Activated T-cell treated with anti-CD3 and anti-CD28 coated beads, Interleukin-2, amount 50 U/mL, for 1 hour (primary cell): ENCODE results near the gene TSHZ1.

ENCODE experiments used
- DNase-seq: peaks from one replicate; pipeline ENCODE4 v3.0.0-alpha.2; 2020

The TSHZ1 gene

GRCh38 chr18:75223687-75224347 is 13.2 kb downstream of the TSHZ1 start:
- no peak for DNase-seq

DNA sequence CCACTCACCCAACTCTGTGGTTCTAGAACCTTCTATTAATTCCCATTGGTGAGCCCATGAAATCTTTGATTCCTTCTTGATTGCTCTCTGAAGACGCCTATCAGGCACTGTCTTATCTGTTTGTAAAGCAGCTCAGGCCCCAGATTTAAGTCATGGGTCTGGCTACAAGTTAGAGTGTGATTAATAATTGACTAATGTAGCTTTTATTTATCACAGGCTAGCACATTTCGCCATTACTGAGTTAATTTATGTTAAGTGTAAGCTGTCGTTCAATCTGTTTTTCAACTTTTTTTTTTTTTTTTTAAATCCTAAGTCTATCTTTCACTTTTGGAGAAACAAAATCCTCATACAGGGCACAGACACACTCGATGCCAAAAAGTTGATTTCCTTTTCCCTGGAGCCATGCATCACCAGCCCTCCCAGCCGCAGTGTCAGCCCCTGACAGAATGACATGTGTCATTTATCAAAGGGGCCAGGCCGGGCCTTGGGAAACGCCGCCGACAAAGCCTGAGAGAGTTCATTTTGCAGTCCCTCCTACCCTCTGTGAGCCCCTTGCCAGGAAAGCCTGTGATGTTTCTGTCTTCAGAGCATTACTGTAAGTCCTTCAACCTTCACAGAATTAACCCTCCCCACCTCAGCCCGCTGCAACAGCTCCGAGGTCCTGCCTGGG is 15.8 kb downstream of the TSHZ1 start:
- DNase-seq, result no peak

DNA sequence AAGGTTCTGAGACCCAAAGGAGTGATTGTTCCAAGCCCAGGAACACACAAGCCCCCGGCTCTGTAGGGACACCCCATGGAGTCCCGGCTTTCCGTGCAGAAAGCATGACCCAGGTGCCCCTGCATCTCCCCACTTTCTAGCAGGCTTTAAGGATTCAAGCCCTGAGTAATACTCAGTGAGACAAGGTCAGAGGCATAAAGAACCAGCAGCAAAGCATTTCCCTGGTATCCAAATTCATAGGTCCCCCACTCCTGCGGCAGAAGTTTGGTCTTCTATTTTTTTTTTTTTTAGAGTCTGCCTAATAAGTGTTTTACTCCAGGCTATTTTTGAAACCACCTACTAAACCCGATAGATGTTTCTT is 16.3 kb downstream of the TSHZ1 start:
- no peak for DNase-seq

DNA sequence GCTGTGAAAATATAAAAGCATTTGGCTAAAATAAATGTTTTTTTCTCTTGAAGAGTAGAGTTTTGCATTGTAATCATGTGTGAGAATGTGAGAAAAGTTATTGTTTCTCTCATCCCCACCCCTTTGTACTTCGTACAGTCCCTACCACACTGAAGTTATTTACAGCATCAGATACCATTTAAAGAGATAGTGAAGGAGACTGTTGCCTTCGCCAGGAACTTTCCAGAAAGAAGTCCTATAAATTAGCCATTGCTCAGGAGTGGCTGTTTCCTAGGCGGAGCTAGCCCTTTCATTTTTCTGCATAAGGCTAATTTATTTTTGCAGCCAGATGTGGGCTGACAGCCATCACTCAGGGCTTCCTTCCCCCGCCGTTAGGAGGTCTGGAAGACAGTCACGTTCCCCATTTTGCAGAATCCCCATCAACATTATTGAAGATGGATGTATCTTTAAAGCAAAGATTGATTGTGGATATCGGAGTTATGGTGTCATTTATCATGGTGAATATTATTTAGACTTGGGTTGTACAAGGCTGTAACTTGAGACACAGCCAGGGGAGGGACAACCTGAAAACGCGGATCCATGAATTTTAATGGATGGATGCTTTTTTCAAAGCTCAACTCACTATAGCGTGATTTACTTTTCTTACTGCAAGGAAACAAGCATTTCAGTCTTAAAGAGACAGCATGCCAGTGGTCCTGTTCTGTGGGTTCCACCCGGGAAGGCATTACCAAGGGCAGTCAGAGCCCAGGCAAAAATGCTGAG is 17.1 kb downstream of the TSHZ1 start:
- no peak for DNase-seq

DNA sequence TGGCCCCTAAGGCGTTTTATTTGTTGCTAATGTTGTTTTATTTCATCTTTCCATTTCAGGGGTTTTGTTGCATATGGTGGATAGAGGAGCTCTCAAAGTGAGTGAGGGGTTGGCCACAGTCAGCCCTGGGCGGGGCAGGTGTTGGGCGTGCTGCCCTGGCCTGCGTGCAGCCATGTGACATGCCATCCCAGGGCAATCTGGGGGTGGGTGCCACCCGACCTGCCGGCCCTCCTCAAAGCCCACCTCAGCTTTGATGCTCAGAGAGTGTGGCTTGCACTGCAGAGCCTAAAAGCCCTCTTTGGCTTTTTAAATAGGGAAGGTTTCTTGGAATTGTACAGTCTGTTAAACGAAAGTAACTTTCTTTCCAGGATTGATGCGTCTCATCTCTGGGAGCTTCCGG is 18.4 kb downstream of the TSHZ1 start:
- no peak for DNase-seq

DNA sequence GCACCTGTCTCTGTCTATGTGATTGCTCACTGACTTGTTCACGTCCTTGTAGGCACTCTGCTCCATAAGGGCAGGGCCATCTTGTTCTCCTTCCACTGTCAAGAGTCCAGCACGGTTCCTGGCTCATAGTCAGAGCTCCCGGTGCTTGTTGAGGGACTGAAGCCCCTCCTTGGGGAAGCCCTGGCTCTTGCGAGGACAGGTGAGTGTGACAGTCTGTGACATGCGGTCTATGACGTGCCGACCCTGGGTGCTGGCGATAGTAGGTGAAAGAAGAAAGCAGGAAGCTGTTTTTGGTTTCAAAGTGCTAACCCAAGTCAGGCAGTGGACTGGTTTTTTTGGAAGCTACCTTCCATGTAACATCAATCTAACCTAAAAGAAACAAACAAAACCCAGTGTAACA is 18.8 kb downstream of the TSHZ1 start:
- DNase-seq, result no peak

- no peak for DNase-seq
Observed at GRCh38 chr18:75230163-75231052, 19.8 kb downstream of the TSHZ1 start.

- no peak for DNase-seq
Observed at GRCh38 chr18:75231053-75231406, 20.4 kb downstream of the TSHZ1 start.

DNA sequence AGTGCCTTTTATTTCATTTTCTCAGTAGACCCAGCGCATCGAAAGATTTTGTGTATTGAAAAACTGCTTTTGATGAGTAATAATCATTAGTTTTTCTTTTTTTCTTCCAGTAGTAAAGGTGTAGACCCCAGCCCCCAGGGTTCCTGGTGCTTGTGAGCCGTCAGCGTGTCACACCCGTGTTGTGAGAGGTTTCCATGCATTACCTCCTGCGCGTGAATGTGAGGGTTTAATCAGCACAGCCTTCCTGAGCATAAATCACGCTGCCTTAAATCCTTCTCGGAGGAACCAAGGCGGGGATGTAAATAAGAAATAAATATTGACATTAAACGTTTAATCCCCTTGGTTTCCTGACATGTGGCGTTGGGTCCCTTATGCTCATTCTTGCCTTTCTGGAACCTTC is 24.3 kb downstream of the TSHZ1 start:
- DNase-seq, result no peak

DNA sequence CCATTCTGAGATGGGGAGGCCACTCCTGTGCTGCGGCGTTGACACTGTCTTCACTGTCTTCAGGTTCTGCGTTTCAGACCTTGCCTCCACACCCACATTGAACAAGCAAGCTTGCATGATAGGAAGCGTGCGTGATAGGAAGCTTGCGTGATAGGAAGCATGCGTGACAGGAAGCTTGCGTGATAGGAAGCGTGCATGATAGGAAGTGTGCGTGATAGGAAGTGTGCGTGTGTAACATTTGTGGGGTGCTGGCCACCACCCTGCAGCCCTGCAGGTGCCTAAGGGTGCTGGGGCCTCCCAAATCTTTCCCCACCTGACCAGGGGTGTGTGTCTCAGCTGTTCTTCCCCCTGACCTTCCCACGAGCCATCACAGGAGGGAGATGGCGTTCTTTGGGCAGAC is 25.3 kb downstream of the TSHZ1 start:
- DNase-seq, result no peak

DNA sequence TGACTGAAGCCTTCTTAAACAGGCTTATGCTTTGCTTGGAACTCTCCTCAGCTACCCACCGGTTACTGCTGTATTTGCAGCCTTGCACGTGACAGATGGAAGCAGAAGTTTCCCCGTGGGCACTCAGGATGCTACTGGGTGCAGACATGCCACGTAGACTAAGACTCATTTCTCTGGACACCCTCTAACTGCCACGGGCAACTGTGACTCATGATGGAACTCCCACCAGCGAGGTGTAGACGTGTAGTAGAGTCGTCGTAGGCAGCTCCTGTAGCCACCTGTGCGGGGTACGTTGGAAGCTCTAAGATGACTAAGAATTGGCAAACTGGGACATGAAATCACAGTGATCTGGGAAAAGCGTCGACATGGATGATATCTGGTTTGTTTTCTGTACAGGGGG is 27.5 kb downstream of the TSHZ1 start:
- DNase-seq, result no peak

DNA sequence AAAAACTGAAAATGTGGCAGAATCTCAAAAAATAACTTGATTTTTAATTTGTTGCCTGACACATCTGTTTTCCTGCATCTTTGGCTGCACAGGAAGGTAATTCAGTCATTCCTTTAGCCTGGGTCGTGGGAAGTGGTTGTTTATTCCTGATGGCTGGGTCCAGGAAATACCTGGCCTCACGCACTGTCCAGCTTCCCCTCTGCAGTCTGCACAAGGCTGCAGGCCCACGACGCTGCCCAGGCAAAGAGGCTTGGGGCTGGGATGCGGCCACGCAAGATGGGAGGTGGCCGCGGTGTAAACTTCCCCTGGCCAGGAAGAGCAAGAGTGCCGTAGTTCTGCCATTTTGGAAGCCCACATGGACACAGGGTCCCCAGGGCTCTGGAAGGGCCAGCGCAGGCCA is 28.2 kb downstream of the TSHZ1 start:
- no peak for DNase-seq

GRCh38 chr18:75240433-75240832 is 29.8 kb downstream of the TSHZ1 start:
- DNase-seq, result no peak

DNA sequence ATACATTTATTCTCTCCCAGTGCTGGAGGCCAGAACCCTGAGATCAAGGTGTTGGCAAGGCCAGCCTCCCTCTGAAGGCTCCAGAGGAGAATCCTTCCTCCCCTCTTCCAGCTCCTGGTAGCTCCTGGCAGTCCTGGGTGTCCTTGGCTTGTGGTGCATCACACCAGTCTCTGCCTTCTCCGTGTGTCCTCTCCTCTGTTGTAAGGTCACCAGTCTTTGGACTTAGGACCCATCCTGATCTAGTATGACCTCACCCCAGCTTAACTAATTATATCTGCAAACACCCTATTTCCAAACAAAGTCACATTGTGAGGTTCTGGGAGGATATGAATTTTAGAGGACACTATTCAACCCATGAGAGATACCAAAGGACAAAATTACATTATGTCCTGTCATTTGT is 31.1 kb downstream of the TSHZ1 start:
- no peak for DNase-seq

DNA sequence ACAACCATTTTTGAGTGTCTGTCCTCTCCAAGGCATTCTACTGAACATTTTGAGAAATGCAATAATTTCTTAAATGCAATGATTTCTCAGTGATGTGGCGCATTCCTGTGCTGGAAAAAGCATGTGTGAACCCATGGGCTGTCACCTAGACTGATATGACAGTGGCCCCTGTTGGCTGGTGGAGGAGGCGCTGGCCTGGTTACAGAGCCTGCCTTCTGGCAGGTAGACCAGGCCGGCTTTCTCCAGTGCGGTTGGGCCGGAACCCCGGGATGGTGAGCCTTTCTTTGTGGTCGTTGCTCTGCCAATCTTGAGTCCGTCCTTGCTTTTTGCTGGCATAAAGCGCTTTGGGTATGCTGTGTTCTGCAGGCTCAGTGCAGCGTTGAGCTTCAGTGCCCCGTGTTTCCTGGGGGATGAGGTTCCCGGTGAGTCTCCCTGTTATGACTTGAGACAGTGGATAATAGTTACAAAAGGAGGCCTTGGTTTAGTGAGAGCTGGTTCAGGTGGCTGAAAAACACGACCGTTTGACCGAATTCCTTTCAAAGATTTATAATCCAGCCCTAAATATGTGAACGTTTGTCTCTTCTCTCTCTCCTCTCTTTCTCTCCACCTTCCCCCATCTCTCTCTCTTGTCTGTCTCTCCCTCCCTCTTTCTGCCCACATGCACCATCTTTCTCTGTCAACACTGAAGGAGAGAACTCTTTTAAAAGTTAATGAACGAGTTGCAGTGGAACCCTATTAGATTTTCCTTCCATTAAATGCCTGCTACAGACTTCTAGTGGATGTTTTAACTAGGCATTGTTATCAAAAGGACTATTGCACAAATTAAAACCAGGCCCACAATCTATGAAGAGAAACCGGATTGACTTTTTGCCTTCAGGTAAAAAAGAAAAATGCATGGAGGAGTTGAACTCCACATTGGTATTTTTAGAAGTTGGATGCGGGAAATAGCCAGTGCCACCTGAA is 34.0 kb downstream of the TSHZ1 start:
- peak; percentile 36 for DNase-seq

GRCh38 chr18:75246721-75247610 is 36.4 kb downstream of the TSHZ1 start:
- peak; percentile 25 for DNase-seq

DNA sequence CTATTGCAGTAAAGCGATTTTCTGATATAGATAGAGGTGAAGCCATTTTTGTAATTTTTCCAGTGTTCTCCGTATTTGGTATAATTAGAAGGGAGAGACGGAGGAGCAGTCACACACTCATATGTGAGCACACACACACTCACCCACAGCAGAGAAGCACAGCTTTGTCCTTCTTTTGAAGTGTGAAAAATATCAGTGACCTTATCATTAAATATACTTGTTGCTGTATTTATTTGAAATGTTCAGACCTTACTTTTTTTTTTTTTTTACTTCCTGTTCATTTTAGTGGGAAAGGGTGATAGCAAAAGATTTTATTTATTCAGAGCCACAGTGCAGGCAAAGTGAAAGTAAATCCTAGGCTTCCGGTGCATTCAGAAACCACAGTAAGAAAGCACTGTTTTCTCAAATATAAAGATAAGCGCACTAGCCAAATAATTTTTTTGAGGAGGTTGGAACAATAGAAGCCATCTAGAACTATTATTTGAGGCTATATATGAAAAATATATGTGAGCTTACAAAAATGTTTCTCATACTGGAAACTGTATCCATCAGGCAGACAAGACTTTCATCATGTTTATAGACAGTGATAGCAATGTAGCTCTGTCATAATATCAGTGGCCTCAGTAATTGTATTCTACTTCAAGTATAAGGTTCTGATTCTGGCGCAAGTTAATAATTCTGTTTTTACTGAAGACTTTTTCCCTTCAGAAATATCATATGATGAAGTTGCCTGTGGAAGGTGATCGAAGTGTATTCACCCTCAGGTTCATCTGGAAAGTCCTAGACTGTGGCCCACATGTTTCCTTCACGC is 37.2 kb downstream of the TSHZ1 start:
- DNase-seq, result no peak

- no peak for DNase-seq
Observed at GRCh38 chr18:75248426-75249174, 38.0 kb downstream of the TSHZ1 start.

GRCh38 chr18:75249175-75249518 is 38.5 kb downstream of the TSHZ1 start:
- no peak for DNase-seq
